ENCODE measurements around the gene KLHL10. TPM values are rescaled to one million over a fixed set of nuclear protein-coding genes. Genes with fewer than 3 reads are reported as not detected.

Gene KLHL10
- total RNA-seq, 1 donor from 2014 or later, result not detected

DNA sequence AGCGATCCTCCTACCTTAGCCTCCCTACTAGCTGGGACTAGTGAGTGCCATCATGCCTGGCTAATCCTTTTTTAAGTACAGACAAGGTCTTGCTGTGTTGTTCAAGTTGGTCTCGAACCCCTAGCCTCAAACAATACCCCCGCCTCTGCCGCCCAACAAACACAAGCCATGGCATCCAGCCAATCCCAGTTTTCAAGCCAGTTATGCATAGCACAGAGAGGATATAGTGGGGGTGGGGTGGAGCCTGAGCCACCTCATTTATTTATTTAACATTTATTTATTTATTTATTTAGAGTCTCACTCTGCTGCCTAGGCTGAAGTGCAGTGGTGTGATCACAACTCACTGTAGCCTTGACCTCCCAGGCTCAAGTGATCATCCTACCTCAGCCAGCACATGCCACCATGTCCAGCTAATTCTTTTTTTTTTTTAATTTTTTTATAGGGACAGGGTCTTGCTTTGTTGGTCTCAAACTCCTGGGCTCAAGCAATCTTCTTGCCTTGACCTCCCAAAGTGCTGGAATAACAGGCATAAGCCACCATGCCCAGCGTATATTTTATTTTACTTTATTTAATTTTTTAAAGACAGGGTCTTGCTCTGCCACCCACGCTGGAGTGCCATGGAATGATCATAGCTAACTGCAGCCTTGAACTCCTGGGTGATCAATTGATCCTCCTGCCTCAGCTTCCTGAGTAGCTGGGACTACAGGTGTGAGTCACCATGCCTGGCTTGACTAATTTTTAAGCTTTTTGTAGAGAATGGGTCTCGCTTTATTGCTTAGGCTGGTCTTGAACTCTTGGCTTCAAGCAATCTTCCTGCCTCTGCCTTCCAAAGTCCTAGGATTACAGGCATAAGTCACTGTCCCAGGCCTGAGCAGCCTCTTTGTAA, 53.8 kb downstream of the KLHL10 start:
- TF ChIP-seq CTCF (IDR thresholded peaks at IDR 0.05), result no peak
- DNase-seq (ENCODE audit: low spot score in 2 of 2), result no peak
- no peak overlapping the region for H3K4me3 ChIP-seq
- peaks cover 71 to 87% of the 10 kb centered on the region in 2 donors for H3K36me3 ChIP-seq
- H3K27me3 ChIP-seq, result no peaks in the 10 kb centered on the region
- H3K4me1 ChIP-seq, result peaks cover 2 to 4% of the 10 kb centered on the region in 2 donors
- H3K9me3 ChIP-seq, result no peaks in the 10 kb centered on the region
- intact Hi-C loops (cut with DNase I), result no loop called here
- H3K27ac ChIP-seq, result no peak overlapping the region

DNA sequence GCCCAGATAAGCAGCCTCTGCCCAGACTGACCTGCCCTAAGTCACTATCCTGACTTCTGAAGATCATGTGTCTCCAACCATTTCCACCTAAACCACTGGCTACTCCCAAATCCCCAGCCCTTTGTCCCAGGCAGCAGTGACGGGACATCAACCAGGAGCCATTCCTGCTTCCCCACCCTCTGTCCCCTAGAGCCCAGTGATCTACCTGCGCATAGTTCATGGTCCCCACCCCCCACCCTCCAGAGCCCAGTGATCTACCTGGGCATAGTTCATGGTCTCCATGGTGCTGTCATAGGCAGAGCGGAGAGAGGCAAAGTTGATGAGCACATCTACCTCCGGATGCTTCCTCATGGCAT, 54.4 kb downstream of the KLHL10 start:
- Histone ChIP-seq H3K4me1 (peaks cover 2 to 4% of the 10 kb centered on the region in 2 donors), H3K27me3 (no peaks in the 10 kb centered on the region), H3K36me3 (peaks cover 68 to 86% of the 10 kb centered on the region in 2 donors), H3K27ac (no peak overlapping the region), H3K4me3 (no peak overlapping the region), H3K9me3 (no peaks in the 10 kb centered on the region)
- intact Hi-C loops (cut with DNase I), result no loop called here
- no peak for DNase-seq (ENCODE audit: low spot score in 2 of 2)
- no peak for TF ChIP-seq CTCF (IDR thresholded peaks at IDR 0.05)

GRCh38 chr17:41893384-41893783, 55.8 kb downstream of the KLHL10 start:
- H3K4me3 ChIP-seq, result no peak overlapping the region
- H3K27me3 ChIP-seq, result no peaks in the 10 kb centered on the region
- peaks cover 68 to 86% of the 10 kb centered on the region in 2 donors for H3K36me3 ChIP-seq
- no peak overlapping the region for H3K27ac ChIP-seq
- DNase-seq (ENCODE audit: low spot score in 2 of 2), result no peak
- peaks cover 2 to 4% of the 10 kb centered on the region in 2 donors for H3K4me1 ChIP-seq
- no peaks in the 10 kb centered on the region for H3K9me3 ChIP-seq
- intact Hi-C loops (cut with DNase I), result no loop called here
- TF ChIP-seq CTCF (IDR thresholded peaks at IDR 0.05), result no peak

GRCh38 chr17:41894791-41895331, 57.2 kb downstream of the KLHL10 start:
- TF ChIP-seq CTCF (IDR thresholded peaks at IDR 0.05), result no peak
- peak in 1 of 2 donors; percentile 71 for DNase-seq (ENCODE audit: low spot score in 2 of 2)
- no peak overlapping the region for H3K4me3 ChIP-seq
- intact Hi-C loops (cut with DNase I), result no loop called here
- H3K9me3 ChIP-seq, result no peaks in the 10 kb centered on the region
- peaks cover 62 to 89% of the 10 kb centered on the region in 2 donors for H3K36me3 ChIP-seq
- peak overlapping the region; percentile 24 to 59 for H3K27ac ChIP-seq
- peaks cover 2 to 4% of the 10 kb centered on the region in 2 donors for H3K4me1 ChIP-seq
- no peaks in the 10 kb centered on the region for H3K27me3 ChIP-seq

DNA sequence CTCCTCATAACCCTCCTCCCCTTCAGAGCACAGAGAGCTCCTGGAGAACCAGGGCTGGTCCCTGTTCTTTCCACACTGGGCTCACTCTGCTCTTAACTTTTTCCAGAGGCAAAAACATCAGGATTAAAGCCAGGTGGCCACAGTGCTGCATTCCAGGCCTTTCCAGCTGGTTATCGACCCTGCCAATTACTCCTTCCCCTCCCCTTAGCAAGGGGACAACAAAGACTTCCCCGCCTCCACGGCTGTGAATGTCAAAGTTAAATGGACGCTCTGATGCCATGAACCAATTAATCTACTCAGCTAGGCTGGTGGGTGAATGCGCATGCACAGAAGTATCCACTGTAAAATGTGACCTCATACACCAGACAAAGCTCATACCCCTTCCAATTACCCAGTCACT, 58.0 kb downstream of the KLHL10 start:
- intact Hi-C loops (cut with DNase I), result no loop called here
- no peak for TF ChIP-seq CTCF (IDR thresholded peaks at IDR 0.05)

More for the DNA sequence above, 58.0 kb downstream of the KLHL10 start:
- no peak overlapping the region for H3K4me3 ChIP-seq
- H3K9me3 ChIP-seq, result no peaks in the 10 kb centered on the region
- H3K27me3 ChIP-seq, result no peaks in the 10 kb centered on the region
- peaks cover 2 to 4% of the 10 kb centered on the region in 2 donors for H3K4me1 ChIP-seq
- H3K27ac ChIP-seq, result peak overlapping the region; percentile 24 to 59
- no peak for DNase-seq (ENCODE audit: low spot score in 2 of 2)
- H3K36me3 ChIP-seq, result peaks cover 61 to 88% of the 10 kb centered on the region in 2 donors

Measured in ascending aorta (tissue), 2 donors.